22Rv1 (cell line): ENCODE results near the gene TCF12.

Source experiments
- H3K27ac ChIP-seq: fragments of 450-650 bp; 2 replicates; pipeline ENCODE4 v1.5.1; 2017
- CTCF ChIP-seq: fragments of 450-650 bp; IDR thresholded peaks from 2 replicates; pipeline ENCODE4 v1.5.1; 2017; ENCODE audit warnings: mild to moderate bottlenecking
- ZFX ChIP-seq: fragments of 450-650 bp; IDR thresholded peaks from 2 replicates; pipeline ENCODE4 v1.6.1; 2017; ENCODE audit warnings: antibody characterized with exemption, borderline replicate concordance

TCF12 gene

DNA sequence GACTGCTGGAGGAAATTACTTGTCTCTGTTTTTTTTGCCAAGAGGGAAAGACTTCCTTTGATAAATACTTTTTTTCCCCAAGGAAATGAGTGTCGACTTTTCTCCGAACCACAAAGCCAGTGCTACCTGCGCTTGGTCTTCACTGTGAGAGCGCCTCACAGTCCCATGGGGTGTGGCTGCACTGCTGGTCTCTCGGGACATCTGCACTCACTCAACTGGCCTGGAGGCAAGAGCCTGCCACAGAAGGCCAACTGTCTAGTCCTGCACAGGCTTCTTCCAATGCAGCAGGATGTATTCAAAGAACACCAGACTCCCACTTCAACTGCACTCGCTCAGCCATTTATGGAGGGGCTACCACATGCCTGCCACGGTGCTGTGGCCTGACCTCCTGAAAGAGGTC lies 417.3 kb downstream of the TCF12 start:
- H3K27ac ChIP-seq: no peak overlapping the region
- TF ChIP-seq ZFX: no peak
- no peak for TF ChIP-seq CTCF

DNA sequence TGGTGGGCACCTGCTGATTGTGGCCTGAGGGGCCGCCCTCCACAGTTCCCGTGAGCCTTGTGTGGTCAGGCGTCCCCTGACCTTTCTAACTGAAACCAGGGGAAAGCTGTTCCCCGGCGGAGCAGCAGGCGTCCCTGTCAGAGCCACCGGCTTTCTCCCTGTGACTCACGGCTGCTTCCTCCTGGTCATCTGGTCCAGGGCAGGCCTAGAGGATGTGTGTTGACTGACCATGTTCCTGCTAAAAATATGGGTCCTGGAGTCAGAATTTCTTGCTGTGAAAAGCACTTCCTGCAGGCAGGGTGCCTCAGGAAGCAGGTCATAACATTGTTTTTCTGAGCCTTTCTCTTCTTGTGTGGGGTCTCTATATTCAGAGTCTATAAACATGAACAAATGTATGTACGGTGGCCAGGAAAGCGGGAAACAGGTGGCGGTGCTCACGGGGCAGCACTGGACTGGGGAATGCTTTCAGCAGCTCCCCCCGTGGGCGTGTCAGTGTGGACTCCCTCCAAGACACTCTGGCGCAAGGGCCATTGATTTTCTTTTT lies 419.5 kb downstream of the TCF12 start:
- H3K27ac ChIP-seq: no peak overlapping the region
- no peak for TF ChIP-seq ZFX
- TF ChIP-seq CTCF: no peak

DNA sequence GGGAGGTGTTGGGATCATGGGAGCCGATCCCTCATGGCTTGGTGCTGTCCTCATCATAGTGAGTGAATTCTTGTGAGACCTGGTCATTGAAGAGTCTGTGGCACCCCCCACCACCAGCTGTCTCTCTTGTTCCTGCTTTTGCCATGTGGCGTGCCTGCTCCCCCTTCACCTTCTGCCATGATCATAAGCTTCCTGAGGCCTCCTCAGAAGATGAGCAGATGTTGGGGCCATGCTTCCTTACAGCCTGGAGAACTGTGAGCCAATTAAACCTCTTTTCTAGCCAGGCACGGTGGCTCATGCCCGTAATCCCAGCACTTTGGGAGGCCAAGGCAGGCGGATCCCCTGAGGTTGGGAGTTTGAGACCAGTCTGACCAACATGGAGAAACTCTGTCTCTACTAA lies 420.9 kb downstream of the TCF12 start:
- TF ChIP-seq CTCF (no peak), ZFX (no peak)
- no peak overlapping the region for H3K27ac ChIP-seq
